Kidney (tissue), 14 donors: ENCODE data around the gene KLK6. TPM values are rescaled to one million over a fixed set of nuclear protein-coding genes. Genes with fewer than 3 reads are reported as not detected.

Source experiments
- DNase-seq, 5 donors: peaks; one replicate each; pipeline ENCODE4 v3.0.0-alpha.2; 2013 to 2020
- FAIRE-seq: peaks from 2 replicates; lab custom pipeline; 2012; peaks lifted over from hg19 to GRCh38; lab: Jason Lieb, UNC
- H3K27ac ChIP-seq, 2 donors: one replicate each; pipeline ENCODE4 v1.7.0; 2013; ENCODE audit warnings: low read depth in 2 of 2, low read length in 2 of 2, inconsistent platforms in 1 of 2
- H3K27me3 ChIP-seq: one replicate; pipeline ENCODE4 v1.7.1; 2013; ENCODE audit warnings: low read length, inconsistent platforms; ENCODE audit not compliant: control insufficient read depth, insufficient read depth
- H3K36me3 ChIP-seq, 3 donors: one replicate each; pipeline versions ENCODE4 v1.7.0 to v1.7.1; 2013; ENCODE audit warnings: low read length in 3 of 3, control low read depth in 1 of 3, inconsistent platforms in 1 of 3; ENCODE audit not compliant: insufficient read depth in 3 of 3, control insufficient read depth in 2 of 3
- H3K4me1 ChIP-seq, 3 donors: one replicate each; pipeline versions ENCODE4 v1.7.0 to v1.7.1; 2013; ENCODE audit warnings: low read length in 3 of 3, inconsistent platforms in 1 of 3, low read depth in 1 of 3; ENCODE audit not compliant: control insufficient read depth in 2 of 3, insufficient read depth in 2 of 3
- H3K4me3 ChIP-seq, 3 donors: one replicate each; pipeline versions ENCODE4 v1.7.0 to v1.8.1; 2013; ENCODE audit warnings: low read length in 3 of 3, control low read depth in 1 of 3, inconsistent platforms in 1 of 3
- H3K9ac ChIP-seq, 3 donors: one replicate each; pipeline versions ENCODE4 v1.7.0 to v1.7.1; 2013; ENCODE audit warnings: low read length in 3 of 3, control low read depth in 1 of 3, inconsistent platforms in 1 of 3
- H3K9me3 ChIP-seq, 3 donors: one replicate each; pipeline versions ENCODE4 v1.7.0 to v1.7.1; 2013; ENCODE audit warnings: low read length in 3 of 3, control low read depth in 1 of 3, inconsistent platforms in 1 of 3; ENCODE audit not compliant: control insufficient read depth in 2 of 3, insufficient read depth in 1 of 3
- CTCF ChIP-seq: IDR thresholded peaks from 3 replicates; pipeline ENCODE4 v1.5.1; 2012; ENCODE audit warnings: mild to moderate bottlenecking, moderate library complexity, borderline replicate concordance; ENCODE audit not compliant: insufficient read depth; ENCODE audit errors: extremely low read depth
- intact Hi-C: fragments of 100-400 bp; cut with DNase I; formaldehyde crosslinking; loops from one replicate; pipeline ENCODE4 v1.11.1; 2022
- polyA plus RNA-seq: library from polyadenylated mRNA; stranded (reverse); fragments of 350-450 nt; fragmentation: Illumina TruSeq; extraction: RNeasy Lipid Tissue Mini Kit (QIAGEN cat#74804); gene quantifications from one replicate; pipeline ENCODE4 v1.2.3, GENCODE V29; 2014; ENCODE audit warnings: low read depth, low replicate concordance; ENCODE audit not compliant: insufficient read depth
- total RNA-seq: library from RNA; stranded (reverse); fragmentation: NEBNext Ultra II Directional; extraction: Animal tissue kit (Norgen Biotek cat#: 25700); gene quantifications from one replicate; pipeline ENCODE4 v1.2.1, GENCODE V29; 2021
- donor health status: control.
- donor health status: control.
- donor health status: control.
- donor health status: control.
- donor health status: control.
- donor health status: DM: yes; HTN: yes; CAD: no.
- donor health status: Normal renal cell carcinoma (clear cell type).

Gene KLK6
- total and polyA plus RNA-seq, 2 donors from 2014 or later = 15.0 to 30.3 TPM

GRCh38 chr19:50962245-50962644 lies 7.1 kb downstream of the KLK6 start:
- no peak for DNase-seq
- no peaks in the 10 kb centered on the region for H3K4me1 ChIP-seq
- intact Hi-C loops = no loop called here
- no peaks in the 10 kb centered on the region for H3K36me3 ChIP-seq
- no peaks in the 10 kb centered on the region for H3K27me3 ChIP-seq
- no peak for FAIRE-seq
- no peak overlapping the region for H3K27ac ChIP-seq
- H3K9ac ChIP-seq = no peak overlapping the region
- no peak for TF ChIP-seq CTCF
- H3K9me3 ChIP-seq = no peaks in the 10 kb centered on the region
- no peak overlapping the region for H3K4me3 ChIP-seq

- no peak for TF ChIP-seq CTCF
- Histone ChIP-seq H3K4me3 (no peak overlapping the region), H3K9ac (no peak overlapping the region), H3K27me3 (no peaks in the 10 kb centered on the region), H3K4me1 (no peaks in the 10 kb centered on the region), H3K9me3 (no peaks in the 10 kb centered on the region), H3K36me3 (no peaks in the 10 kb centered on the region), H3K27ac (no peak overlapping the region)
- no peak for FAIRE-seq
- no peak for DNase-seq
- intact Hi-C loops = no loop called here
Measured at GRCh38 chr19:50959731-50960500, 9.5 kb downstream of the KLK6 start.

GRCh38 chr19:50957587-50957986 lies 11.8 kb downstream of the KLK6 start:
- Histone ChIP-seq H3K9ac (no peak overlapping the region), H3K4me3 (no peak overlapping the region), H3K36me3 (no peaks in the 10 kb centered on the region), H3K27ac (no peak overlapping the region), H3K9me3 (no peaks in the 10 kb centered on the region), H3K4me1 (no peaks in the 10 kb centered on the region), H3K27me3 (no peaks in the 10 kb centered on the region)
- intact Hi-C loops = no loop called here
- TF ChIP-seq CTCF = no peak
- FAIRE-seq (no peak), DNase-seq (no peak)

GRCh38 chr19:50952910-50953309 lies 16.5 kb downstream of the KLK6 start, which contains the start of gene KLK5:
TSS of gene KLK5 (minus strand) at chr19:50953038. CDS start at chr19:50952657, 381 bp downstream.
- FAIRE-seq = no peak

More at GRCh38 chr19:50952910-50953309, 16.5 kb downstream of the KLK6 start, which contains the start of gene KLK5:
- no peaks in the 10 kb centered on the region for H3K9me3 ChIP-seq
- intact Hi-C loops = no loop called here
- no peaks in the 10 kb centered on the region for H3K36me3 ChIP-seq
- H3K9ac ChIP-seq = no peak within 1 kb of the TSS
- no peaks in the 10 kb centered on the region for H3K4me1 ChIP-seq
- no peaks in the 10 kb centered on the region for H3K27me3 ChIP-seq
- H3K27ac ChIP-seq = no peak within 1 kb of the TSS
- peak in 3 of 5 donors; percentile 17 to 51 (median 29) for DNase-seq
- TF ChIP-seq CTCF = no peak
- no peak within 1 kb of the TSS for H3K4me3 ChIP-seq
